ENCODE data around the gene ERBB2.

The ERBB2 gene

DNA sequence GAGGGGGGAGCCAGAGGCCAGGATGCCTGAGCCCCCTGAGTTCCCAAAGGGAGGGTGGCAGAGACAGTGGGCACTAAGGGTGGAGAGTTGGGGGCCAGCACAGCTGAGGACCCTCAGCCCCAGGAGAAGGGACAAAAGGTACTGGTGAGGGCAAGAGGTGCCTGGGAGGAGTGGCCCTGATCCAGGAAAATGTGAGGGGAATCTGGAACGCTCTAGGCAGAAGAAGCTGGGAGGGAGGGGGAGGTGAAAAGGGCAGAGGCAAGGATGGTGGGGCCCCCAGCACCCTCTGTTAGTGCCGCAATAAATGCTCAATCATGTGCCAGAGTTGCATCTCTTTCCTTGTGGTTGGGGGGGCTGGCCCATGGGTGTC, 33.6 kb upstream of the ERBB2 start:
- no peak for DNase-seq

DNA sequence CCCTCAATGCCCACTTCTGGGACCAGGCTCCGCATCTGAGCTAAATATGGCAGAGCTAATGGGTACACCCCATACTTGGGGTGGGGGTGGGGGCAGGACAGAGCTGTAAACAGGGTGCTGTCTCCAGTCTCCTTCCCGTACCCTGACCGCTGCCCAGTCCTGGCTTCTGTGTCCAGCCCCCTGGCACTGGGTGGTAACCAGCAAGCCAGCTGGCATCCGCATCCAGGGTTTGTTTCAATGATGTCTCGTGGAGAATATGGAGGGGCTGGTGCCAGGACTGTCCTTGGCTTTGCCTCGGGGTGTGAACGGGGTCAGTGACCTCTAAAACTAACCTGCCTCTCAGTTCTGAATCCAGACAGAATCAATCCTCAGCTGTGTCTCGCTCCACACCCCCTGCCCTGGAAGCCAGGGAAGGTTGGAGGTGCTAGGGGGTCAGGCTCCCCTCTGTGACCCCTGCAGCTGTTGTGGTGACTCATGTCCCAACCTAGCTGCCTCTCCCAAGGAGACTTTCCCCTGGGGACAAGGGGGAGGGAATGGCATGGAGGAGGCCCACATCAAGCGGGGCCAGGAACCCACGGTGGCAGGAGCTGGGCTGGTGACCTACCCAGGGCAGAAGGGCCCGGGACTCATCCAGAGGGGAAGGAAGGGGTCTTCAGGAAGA, 33.1 kb upstream of the ERBB2 start:
- no peak for DNase-seq

DNA sequence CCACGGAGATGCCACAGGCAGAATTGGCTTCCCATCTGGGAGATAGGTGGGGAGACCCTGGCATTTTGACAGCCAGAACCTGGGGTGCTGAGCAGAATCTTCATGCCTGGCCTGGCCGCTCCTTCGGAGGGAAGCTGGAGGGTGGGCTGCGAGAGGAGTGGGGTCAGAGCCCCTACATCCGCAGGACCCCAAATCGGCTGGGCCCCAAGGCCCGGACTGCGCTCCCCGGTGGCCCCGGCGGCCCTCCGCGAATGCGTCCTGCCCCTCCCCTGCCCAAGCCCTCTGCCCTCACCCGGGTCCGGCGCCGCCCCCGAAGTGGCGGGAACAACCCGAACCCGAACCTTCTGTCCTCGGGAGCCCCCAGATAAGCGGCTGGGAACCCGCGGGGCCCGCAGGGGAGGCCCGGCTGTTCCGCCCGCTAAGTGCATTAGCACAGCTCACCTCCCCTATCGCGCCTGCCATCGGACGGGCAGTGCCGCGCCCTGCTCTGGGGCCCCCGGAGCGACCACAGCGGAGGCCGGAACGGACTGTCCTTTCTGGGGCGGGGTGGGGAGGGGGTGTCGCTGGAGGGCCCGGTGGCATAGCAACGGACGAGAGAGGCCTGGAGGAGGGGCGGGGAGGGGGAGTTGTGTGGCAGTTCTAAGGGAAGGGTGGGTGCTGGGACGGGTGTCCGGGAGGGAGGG, 32.5 kb upstream of the ERBB2 start:
- DNase-seq: no peak

DNA sequence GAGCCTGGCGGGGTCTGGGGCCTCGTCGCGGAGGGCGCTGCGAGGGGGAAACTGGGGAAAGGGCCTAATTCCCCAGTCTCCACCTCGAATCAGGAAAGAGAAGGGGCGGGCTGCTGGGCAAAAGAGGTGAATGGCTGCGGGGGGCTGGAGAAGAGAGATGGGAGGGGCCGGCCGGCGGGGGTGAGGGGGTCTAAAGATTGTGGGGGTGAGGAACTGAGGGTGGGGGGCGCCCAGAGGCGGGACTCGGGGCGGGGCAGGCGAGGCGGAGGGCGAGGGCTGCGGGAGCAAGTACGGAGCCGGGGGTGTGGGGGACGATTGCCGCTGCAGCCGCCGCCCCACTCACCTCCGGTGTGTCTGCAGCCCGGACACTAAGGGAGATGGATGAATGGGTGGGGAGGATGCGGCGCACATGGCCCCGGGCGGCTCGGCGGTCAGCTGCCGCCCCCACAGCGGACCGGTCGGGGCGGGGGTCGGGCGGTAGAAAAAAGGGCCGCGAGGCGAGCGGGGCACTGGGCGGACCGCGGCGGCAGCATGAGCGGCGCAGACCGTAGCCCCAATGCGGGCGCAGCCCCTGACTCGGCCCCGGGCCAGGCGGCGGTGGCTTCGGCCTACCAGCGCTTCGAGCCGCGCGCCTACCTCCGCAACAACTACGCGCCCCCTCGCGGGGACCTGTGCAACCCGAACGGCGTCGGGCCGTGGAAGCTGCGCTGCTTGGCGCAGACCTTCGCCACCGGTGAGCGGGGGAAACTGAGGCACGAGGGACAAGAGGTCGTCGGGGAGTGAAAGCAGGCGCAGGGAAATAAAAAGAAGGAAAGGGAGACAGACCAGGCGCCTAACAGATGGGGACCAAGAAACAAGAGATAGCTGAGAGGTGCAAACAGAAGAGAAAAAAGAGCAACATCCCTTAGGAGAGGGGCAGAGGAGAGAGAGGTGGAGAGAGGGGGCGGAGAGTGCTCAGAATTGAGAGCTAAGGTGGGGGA, 31.6 kb upstream of the ERBB2 start, which contains the start of gene PNMT:
Gene PNMT (plus strand): TSS at position 509 of the 980 bp plus-strand sequence. CDS start 23 bp downstream, at position 532.
- peak; percentile 75 for DNase-seq

DNA sequence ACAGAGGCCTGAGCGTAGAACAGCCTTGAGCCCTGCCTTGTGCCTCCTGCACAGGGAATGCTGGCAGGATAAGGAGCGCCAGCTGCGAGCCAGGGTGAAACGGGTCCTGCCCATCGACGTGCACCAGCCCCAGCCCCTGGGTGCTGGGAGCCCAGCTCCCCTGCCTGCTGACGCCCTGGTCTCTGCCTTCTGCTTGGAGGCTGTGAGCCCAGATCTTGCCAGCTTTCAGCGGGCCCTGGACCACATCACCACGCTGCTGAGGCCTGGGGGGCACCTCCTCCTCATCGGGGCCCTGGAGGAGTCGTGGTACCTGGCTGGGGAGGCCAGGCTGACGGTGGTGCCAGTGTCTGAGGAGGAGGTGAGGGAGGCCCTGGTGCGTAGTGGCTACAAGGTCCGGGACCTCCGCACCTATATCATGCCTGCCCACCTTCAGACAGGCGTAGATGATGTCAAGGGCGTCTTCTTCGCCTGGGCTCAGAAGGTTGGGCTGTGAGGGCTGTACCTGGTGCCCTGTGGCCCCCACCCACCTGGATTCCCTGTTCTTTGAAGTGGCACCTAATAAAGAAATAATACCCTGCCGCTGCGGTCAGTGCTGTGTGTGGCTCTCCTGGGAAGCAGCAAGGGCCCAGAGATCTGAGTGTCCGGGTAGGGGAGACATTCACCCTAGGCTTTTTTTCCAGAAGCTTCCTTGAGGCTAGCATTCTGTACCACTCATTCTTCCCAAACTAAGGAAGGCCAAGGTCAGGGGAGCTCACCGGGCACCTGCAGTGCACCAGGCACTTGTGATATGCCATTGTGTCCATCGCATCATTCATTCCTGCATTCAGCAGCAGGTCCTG, 29.7 kb upstream of the ERBB2 start:
- DNase-seq: no peak

DNA sequence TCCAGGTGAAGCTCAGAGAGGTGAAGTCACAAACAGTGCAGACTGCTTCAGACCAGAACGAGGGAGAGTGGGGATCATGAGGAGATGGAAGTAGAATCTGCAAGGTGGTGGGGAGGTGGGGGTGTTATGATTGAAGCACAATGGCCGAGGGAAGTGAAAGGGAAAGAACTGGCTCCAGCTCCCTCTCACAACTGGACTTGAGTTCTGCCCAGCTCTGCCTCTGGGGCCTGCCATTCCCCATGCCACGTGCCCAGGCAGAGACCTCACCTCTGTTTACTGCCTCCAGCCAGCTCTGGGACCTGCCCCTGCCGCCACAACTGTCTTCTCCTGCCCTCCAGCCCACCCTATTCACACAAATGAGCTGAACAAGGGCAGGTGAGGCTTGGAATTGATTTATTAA, 29.1 kb upstream of the ERBB2 start:
- no peak for DNase-seq

DNA sequence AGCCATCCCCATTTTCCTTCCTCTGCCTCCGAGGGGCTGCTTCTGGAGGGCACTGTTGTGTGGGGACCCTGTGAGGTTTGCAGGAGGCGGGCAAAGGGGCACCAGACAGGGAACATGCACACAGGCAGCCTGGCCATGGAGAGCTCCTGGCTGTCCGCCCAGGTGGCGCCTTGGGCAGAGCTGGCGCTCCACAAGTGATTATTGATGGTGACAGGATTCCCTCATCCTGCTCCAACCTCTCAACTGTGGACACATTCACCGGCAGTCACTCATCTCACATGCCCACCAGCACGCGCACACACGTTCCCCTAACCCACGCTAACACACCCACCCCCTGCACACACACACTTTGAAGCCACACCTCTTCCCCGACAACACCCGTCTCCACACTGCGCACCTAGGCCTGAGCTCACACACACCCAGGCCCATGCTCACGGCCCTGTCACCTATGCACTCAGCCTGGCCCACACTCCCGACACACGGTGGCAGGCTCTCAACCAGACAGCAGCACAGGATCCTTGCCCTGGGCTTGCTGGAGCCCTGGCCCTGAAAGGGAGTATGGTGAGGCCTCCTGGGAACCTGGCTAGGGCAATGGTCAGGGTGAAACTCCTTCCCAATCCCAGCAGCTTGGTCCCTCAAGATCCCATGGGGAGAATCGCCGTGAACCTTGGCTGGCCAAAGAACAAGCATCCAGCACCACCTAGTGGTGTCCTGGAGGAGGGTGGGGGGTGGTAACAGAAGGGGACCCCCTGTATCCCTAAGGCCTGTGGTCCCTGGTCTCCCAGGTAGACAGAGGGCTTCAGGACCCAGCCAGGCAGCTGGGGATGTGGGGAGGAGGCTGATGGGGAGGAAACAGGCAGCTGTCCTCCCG, 28.0 kb upstream of the ERBB2 start:
- DNase-seq: no peak

DNA sequence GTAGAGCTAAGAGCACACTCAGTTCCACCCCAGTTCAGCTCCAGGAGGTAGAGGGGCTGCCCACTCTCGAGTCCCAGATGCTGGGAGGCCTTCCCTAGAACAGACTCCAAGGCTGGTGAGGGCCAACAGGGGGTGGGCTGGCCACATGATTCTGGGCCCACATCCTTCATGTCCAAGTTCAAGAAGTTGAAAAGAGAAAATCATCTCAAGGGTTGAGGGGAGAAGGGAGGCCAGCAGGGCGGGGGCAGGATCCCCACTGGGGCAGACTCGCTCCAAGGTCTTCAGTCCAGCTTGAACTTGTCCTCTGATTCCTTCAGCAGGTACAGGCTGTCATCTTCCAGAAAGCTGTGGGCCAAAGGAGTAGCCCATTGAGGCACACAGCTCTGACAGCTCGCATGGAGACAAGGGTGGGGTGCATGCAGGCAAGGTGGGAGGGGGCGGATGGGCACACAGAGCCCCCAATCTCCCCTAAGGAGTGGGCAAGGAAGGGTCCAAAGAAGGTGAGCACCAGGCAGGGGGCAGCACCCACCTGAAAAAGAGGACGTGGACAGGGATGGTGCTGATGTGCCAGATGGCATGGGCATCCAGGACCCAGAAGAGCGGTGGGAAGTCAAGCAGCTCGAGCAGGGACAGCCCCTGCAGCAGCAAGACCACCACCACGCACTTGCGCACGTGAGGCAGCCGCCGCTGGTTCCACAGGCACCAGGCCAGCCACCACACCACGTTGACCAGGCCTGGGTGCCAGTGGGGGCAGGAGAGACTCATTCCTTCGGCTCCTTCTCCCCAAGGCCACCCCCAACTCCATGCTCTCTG, 27.1 kb upstream of the ERBB2 start:
- no peak for DNase-seq

DNA sequence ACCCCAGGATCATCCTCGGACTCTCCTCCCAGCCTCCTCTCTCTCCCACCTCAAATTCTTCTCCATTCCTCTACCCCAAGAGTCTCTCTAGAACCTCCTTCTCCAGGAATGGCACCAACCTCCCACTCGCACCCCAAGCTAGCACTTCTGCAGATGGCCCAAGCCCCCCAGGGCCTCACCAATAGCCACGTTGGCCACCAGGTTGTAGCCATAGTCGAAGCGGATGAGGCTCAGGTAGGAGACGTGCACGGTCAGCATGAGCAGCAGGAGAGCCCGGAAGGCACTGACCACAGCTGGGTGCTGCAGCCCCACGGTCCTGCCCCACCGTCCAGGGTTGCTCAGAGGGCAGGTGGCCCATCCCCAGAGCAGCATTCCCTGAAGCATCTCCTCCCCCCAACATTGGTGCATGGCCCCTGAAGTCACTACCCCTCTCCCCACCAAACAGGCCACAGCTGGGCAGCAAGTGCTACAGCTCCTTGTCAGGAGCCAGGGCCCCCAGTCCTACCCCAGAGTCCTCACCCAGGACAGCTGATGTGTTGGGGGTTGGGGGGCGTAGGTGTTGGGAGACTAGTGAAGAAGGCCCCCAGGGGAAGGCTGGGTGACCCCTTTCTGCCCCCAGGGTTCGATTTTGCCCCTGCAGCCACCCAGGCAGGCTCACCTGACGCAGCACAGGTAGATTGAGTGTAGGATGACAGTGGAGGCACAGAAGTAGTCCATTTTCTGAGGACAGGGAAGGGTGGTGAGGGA, 26.4 kb upstream of the ERBB2 start:
- DNase-seq: no peak

DNA sequence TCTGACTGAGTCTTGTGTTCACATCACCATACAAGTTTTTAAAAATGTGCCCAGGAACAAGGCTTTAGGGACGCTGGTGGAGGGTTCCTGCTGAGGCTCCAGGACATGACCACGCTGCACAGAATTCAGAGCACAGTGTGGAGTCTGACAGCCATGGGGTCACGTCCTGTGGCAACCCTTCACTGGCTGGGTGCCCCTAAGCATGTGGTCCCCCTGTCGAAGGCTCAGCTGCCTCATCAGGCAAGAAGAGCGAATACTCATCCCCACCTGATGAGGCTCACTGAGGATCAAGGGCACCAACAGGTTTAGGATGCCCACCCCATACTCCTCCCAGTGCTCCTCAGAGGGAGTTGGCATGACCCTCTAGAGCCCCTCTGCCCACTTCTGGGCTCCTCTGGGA, 25.7 kb upstream of the ERBB2 start:
- DNase-seq: no peak

DNA sequence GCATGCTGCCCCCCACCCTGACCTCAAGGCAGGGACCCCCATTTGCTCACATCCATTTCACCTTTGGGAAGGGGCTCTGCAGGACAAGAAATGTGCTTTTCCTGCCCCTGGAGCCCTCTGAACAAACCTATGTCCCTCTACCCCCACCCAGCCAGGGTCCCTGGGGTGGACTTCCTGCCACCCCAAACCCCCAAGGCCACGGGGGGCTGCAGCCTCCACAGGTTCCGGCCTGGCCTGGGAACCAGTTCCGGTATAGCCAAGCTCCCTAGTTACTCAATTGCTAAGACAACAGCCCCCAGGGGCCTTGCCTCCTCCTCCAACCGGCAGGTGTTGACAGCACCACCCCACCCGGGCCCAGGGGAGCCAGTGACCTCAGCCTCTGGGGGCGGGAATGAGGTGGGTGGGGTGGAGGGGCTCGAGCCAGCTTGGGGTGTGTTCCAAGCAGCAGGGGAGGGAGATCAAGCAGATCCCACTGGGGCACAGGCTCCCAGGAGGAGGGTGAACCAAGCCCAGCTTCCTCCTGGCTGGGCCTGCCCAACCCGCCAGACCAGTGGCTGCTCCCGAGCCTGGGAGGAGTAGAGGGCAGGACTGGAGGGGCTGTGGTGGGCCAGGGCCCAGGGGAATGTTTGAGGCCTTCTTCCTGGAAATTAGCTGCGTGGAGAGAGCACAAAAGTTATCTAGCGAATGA, 25.0 kb upstream of the ERBB2 start:
- no peak for DNase-seq

DNA sequence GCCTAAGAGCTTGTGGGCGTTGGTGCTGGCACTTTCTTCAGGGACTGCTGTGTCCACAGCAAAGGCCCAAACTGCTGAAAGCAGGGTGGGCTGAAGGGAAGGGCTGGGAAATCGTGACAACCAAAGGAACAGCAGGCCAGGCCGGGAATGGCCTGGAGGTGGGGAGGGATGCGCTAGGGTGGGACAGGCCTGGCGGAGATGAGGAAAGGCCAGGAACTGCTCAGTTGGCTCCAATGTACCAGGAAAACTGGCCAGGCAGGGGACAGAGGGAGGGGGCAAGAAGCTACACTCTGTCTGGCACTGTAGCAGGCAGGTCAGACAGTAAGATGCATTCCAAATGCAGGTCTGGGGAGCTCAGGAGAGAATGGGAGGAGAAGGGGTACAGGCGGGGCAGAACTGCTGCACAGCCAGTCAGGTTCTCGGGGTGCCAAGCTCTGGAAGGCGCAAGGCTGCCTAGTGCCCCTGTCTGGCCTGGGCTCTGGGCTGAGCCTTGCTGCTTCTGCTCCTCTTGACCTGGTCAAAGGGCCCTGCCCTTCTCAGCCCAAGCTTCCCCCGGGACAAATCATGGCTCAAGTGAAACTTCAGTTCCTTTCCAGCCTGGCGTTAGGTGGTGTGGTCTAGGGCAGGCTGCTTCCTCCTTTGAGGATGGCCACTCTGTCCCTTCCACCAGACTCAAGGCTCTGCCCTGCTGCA, 24.3 kb upstream of the ERBB2 start:
- no peak for DNase-seq

DNA sequence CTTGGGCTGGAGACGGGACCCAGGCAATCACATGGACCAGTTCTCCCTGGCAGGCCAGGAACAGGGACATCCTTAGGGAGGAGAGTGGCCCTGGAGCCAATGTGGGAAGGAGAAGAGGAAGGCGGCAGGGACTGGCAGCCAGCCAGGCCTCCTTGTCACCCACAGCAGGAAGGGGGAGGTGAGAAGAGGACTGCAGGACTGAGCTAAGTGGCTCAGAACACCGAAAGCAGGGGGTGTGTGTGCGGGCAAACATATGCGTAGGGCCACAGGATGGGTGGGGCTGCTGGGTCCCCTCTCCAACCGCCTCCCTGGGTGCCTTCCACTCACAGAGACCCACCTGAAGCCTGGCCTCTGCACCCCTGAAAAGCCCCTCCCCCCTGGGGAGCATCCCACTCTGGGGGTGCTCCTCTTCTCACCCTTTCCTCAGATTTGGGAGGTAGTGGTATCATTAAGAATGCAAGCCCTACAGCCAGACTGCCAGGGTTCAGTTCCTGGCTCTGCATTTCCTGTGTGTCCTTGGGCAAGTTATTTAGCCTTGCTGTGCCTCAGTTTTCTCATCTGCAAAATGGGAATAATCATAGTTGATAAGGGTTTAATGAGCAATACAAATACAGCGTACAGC, 23.6 kb upstream of the ERBB2 start:
- DNase-seq: peak; percentile 35

DNA sequence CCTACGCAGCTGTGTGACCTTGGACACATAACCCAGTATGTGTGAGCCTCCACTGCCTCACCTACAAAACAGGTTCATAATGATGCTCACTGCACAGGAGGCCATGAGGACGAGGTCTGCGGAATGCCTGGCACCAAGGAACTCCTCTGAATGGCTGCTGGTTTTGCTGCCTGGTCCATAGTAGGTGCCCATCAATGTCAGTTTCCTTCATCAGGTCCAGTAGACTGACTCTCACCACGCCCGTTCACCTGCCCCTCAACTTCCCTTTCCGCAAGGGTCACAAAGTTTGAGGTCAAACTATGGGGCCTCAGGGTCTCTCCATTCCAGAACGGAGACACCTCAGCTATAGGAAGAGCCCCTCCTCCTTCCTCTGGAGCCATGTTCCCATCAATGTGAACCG, 22.8 kb upstream of the ERBB2 start:
- DNase-seq: no peak

DNA sequence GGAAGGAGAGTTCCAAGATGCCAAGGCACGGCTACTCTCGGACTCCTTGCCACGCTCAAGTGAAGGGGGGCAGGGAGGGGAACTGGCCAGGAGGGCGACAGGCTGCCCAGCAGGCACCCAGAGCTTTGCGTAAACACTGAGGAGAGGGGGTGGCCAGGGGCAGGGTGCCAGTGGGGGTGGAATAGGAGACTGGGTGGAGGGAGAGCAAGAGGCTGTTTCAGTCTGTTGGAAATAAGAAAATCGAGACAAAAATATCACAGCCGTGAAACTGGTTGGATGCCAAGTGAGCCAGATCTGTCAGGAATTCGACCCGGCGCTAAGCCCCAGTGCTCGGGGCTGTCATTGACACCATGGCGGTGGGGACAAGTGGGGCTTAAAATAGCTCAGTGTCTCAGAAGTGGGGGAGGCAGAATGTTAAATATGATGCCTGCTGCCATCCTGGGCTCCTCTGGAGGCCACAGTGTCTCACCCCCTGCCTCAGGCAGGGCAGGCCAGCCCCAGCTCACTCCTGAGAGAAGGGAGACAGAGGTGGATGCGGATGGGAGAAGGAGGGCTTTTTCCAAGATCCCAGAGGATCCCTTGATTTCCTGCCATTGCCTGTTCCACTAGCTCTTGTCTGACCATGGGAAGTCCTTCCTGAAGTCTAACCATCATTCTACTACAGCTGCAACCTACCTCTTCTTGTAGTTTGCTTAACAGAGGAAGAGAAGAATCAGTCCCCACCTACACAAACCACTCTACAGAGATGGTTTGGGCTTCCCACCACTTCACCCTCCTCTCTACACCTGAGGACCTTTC, 22.1 kb upstream of the ERBB2 start:
- DNase-seq: no peak

DNA sequence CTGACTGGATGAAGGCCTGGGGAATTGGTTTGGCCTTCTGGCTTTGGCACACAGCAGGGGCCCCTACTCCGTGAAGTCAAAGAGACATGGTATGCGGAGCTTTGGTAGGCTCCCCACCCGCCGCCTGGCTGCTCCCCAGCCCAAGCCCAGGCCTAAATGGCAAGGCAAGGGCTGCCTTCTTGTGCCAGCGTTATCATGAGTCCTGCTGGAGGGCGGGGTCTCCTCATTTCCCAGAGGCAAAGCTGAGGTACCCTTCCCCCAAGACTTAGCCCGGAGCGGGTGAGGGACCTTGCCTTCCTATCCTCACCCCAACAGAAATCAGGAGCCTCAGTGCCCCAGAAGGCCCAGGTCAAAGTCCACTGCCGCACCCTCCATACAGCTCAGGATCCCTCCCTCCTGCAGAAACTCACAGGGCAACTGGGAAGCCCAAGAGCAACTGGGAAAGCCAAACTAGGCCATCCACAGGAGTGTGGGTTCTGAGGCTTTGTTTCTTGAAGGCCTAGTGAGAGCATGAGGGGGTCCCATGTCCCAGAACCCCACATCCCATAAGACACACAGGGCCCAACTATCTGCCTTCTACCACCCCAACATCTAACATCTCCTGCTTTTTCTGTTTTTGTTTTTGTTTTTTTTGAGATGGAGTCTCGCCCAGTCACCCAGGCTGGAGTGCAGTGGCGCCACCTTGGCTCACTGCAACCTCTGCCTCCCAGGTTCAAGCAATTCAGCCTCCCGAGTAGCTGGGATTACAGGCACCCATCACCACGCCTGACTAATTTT, 21.3 kb upstream of the ERBB2 start:
- DNase-seq: no peak
